Inflammatory macrophage treated with lipopolysaccharide for 1 hour (primary cell): ENCODE measurements around the gene DACT1.

Experiments used
- DNase-seq, 2 donors: peaks; one replicate each; pipeline ENCODE4 v3.0.0-alpha.2; 2020 to 2022

Gene DACT1

GRCh38 chr14:58637040-58637390, 747 bp upstream of the DACT1 start:
- peak in 1 of 2 donors; percentile 13 for DNase-seq

- DNase-seq, result peak; percentile 3 to 7
Measured at GRCh38 chr14:58638231-58639197, 752 bp downstream of the DACT1 start.

- DNase-seq, result no peak
Measured at GRCh38 chr14:58639198-58639565, 1.4 kb downstream of the DACT1 start.

GRCh38 chr14:58639842-58640484, 2.2 kb downstream of the DACT1 start:
- DNase-seq, result peak; percentile 35 to 64

GRCh38 chr14:58640959-58641358, 3.2 kb downstream of the DACT1 start:
- no peak for DNase-seq

GRCh38 chr14:58641509-58641908, 3.7 kb downstream of the DACT1 start:
- DNase-seq, result no peak

- no peak for DNase-seq
Measured at GRCh38 chr14:58643366-58643765, 5.6 kb downstream of the DACT1 start.

- no peak for DNase-seq
Measured at GRCh38 chr14:58645641-58646040, 7.9 kb downstream of the DACT1 start.

- DNase-seq, result no peak
Measured at GRCh38 chr14:58646479-58646878, 8.7 kb downstream of the DACT1 start.

- DNase-seq, result no peak
Measured at GRCh38 chr14:58647777-58648176, 10.0 kb downstream of the DACT1 start.

GRCh38 chr14:58650857-58651256, 13.1 kb downstream of the DACT1 start:
- no peak for DNase-seq

- DNase-seq, result no peak
Measured at GRCh38 chr14:58656671-58657411, 19.1 kb downstream of the DACT1 start.

GRCh38 chr14:58659061-58659460, 21.3 kb downstream of the DACT1 start:
- no peak for DNase-seq

- DNase-seq, result no peak
Measured at GRCh38 chr14:58659846-58660245, 22.1 kb downstream of the DACT1 start.

GRCh38 chr14:58660407-58660806, 22.6 kb downstream of the DACT1 start:
- no peak for DNase-seq

GRCh38 chr14:58662018-58662417, 24.3 kb downstream of the DACT1 start:
- DNase-seq, result peak; percentile 12 to 38

- no peak for DNase-seq
Measured at GRCh38 chr14:58662759-58663158, 25.0 kb downstream of the DACT1 start.

GRCh38 chr14:58663494-58664111, 25.8 kb downstream of the DACT1 start:
- no peak for DNase-seq

- no peak for DNase-seq
Measured at GRCh38 chr14:58665773-58666500, 28.2 kb downstream of the DACT1 start.

GRCh38 chr14:58666737-58667136, 29.0 kb downstream of the DACT1 start:
- no peak for DNase-seq

GRCh38 chr14:58667900-58668299, 30.1 kb downstream of the DACT1 start:
- DNase-seq, result no peak

GRCh38 chr14:58668848-58669480, 31.2 kb downstream of the DACT1 start:
- no peak for DNase-seq
